HG02938 (cell line): ENCODE results near the gene REG1A.

Experiments used
- ATAC-seq: cut with Tn5 transposase; IDR thresholded peaks from one replicate; pipeline ENCODE4 v1.9.1; 2021; ENCODE audit warnings: mild to moderate bottlenecking, moderate library complexity; ENCODE audit not compliant: unreplicated experiment

Gene REG1A, protein sequence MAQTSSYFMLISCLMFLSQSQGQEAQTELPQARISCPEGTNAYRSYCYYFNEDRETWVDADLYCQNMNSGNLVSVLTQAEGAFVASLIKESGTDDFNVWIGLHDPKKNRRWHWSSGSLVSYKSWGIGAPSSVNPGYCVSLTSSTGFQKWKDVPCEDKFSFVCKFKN

DNA sequence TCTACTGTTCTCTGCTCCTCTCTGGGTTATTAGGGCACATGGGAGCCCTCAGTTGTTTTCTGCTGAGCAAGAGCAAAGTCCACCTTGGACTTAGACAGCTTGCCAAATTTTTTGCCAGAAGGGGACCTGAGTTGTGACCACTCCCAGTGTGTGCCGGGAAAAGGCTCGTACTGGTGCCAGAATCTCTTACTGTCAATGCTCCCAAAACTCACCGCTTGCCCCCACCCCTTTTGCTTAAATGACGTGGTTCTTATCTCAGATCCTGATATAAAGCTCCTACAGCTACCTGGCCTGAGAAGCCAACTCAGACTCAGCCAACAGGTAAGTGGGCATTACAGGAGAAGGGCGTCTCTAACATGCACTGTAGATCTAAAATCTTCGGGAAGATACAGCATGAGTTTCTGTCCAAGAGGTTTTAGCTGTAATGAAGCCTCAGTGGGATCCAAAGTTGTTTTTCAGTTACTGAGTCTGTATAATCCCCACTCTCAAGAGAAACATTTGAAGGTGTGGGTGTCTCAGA lies at the start of gene REG1A:
TSS of gene REG1A (plus strand) at position 295 of the 520 bp plus-strand sequence. CDS start 374 bp downstream, outside the sequence.
- no peak for ATAC-seq

DNA sequence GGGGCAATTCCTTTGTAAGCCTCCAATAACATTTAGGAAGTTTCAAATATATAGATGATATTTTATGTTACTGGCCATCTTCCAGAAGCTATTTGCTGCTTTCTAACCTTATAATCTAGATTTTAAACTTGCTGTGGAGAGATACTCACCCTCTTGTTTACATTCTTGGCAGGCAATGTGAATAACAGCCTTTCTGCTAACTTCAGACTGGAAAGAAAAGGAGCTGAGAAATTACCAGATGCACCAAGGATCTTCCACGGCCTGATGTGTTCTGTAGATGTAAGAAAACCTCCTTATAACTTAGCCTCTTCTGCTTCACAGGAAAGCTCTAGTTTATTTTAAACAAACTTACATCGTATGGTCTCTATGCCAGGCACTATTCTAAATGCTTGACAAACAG lies 49.2 kb upstream of the REG1A start:
- ATAC-seq = no peak

DNA sequence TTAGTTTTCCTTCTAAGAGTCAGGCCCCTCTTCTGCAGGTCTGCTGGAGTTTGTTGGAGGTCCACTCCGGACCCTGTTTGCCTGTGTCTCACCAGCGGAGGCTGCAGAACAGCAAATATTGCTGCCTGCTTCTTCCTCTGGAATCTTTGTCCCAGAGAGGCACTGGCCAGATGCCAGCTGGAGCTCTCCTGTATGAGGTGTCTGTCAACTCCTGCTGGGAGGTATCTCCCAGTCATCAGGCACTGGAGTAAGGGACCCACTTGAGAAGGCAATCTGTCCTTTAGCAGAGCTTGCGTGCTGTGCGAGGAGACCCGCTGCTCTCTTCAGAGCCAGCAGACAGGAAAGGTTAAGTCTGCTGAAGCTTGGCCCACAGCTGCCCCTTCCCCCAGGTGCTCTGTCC lies 37.3 kb upstream of the REG1A start:
- no peak for ATAC-seq

DNA sequence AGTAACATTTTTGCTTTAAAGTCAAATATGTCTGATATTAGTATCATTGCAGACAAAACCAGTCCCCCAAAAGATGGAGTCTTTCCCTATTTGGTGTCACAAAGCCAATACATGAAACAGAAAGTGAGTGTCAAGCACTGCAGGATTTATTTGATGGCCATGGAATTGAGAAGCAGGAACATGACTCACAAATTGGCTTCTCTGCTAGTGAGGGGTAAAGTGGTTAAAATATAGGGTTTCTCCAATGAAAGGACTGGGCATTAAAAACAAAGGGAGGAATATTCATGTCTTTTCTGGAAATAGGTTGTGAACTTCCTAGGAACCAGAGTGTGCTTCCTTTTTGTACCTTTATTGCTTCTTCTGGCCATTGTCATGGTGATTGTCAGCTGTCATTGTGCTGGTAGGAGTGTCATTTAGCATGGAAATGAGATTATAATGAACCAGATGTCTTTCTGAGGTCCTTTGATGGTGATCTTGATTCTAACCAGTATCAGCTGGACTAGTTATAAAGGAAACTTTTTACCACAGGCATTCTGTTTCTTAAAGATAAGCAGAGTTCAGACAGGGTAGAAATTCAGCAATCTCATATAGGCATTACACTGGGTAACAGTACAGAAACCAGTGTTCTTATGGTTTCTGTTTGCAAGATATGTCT lies 36.6 kb upstream of the REG1A start:
- no peak for ATAC-seq

DNA sequence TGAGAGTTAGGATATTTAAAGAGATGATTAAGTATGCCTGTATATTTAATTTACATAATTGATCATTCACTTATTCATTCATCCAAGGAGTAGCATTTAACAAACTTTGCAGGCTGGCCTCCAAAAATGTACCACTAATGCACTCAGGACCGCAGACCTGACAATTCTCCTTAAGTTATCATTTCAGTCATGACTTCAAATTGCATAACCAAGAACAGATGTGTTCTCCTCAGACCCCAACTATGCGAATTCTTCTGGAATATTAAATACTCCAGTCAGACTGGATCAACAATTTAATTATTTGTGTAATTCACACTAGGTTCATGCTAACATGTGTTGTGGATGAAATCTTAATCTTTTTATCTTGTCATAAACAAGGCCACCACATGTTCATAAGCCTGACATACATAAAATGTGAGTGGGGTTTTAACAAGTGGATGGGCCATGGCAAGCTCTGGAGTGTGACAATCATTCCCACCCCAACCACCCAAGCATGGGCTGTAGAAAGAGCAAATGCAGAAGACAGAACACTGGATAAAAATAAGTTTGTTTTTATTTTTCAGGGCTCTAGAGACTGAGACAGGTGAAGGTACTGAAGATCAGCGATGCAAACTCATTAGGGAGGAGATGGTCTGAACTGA lies 35.7 kb upstream of the REG1A start:
- ATAC-seq = no peak

DNA sequence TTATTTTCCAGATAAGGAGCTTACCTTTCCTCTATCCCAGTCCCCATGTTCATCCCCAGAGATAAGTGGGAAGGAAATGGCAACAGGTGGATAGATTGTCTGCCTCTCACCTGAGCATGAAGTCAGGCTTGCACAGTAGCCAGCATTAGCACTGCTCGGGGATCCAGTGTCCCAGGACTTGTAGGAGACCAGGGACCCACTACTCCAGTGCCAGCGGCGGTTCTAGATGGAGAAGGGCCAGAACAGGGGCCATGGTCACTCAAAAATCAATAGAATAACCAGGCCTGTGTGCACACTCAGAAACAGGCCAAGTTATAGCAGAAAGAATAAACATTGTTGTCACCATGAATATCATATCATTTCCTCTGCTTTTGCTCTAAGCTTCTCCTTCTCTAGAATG lies 34.9 kb upstream of the REG1A start:
- no peak for ATAC-seq

DNA sequence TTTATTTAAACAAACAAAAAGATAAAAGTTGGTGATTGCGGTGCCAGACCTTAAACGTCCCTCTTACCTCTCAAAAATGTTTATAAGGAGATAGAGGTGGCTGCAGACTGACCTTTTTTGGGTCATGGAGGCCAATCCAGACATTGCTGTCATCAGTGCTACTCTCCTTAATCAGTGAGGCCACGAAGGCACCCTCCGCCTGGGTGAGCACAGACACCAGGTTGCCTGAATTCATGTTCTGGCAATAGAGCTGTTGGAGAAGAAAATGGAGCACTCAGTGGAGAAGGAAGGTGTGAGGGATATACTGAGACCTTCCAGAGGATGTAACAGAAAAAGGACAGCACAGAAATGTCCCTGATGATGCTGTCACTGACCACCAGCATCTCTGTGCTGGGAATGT lies 34.0 kb upstream of the REG1A start:
- no peak for ATAC-seq

DNA sequence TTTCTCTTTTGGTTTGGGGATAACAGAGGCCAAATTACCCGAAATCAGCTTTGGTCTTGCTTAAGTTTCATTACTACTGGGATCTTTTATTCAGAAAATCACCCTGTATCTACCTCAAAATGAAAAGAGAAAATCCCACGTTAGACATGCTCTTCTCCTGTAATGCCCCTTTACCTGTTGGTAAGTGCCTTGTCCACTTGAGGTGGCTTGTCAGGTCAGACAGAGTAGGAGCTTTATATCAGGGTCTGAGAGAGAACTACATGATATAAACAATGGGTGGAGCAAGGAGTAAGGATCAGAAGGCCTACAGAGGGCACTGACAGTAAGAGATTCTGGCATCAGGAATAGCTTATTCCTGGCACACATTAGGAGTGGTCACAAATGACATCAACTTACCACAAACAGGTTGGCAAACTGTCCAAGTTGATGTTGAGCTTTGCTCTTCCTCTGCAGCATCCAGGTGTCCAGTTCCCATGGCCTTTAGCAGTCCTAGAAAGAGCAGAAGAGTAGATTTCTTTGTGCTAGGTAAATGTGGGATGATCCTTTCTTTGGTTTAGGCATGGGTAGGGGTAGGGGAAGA lies 32.4 kb upstream of the REG1A start, which contains the start of gene REG1B:
TSS of gene REG1B (minus strand) at position 209 of the 580 bp plus-strand sequence. CDS start 381 bp downstream, outside the sequence.
- ATAC-seq = no peak

DNA sequence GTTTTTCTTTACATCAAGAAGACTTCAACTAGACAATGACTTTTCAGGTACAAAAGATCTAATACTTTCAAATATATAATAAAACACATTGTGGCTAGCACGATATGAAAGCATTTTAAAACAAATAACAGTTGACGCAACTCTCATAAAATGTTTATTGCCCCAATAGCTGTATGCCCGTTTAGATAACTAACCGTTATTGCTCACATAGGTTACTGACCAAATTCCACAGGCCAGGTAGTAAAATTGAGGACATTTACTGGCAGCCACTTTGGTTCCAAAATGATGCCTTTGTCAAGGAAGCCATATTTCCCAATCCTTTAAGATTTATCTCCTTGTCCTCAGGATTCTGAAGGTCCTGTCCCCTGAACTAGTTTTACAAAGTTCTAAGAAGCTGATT lies 29.6 kb upstream of the REG1A start:
- ATAC-seq = no peak

DNA sequence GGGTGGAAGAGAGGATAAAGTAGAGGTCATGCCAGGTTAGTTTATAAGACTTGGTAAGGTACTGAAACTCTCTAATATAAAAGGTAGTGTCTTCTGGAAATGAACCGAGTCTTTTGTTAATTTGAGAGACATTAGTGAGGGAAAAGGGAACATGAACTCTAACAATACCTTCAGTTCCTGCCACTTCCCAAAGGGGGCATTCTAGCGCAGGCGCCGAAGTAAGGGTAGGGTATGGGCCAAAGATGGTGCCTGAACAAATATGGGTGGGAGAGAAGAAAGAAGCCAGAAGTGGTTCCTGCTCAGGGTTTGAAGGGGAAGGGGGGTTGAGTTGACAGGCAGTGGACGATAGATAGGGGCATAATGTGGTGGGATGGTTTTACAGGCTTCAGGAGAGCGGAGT lies 22.4 kb upstream of the REG1A start:
- ATAC-seq = no peak

DNA sequence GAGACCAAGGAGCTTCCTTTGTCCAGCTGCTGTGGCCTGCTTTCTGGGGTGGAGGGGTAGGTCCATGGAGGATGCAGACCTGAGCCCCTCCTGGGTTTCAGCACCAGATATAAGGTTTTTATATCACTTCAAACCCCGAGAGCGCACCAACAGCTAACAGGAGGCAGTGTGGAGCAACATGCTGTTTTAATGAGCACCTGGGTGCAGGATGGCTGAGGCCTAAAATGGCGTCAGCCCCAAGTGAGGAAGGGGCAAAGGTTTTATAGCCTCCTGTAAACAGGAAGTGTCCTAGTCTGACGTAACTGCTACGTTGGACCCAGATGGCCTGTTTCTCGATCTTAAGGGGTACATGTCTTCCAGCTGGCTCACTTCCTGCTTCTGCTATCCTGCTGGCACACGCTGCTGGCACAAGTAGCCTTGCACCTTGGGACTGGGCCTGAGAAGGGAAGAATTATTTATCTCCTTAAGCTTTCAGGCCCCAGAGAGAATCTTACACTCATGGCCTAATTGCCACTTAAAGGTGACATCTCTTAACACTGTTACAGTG lies 21.1 kb upstream of the REG1A start:
- no peak for ATAC-seq

DNA sequence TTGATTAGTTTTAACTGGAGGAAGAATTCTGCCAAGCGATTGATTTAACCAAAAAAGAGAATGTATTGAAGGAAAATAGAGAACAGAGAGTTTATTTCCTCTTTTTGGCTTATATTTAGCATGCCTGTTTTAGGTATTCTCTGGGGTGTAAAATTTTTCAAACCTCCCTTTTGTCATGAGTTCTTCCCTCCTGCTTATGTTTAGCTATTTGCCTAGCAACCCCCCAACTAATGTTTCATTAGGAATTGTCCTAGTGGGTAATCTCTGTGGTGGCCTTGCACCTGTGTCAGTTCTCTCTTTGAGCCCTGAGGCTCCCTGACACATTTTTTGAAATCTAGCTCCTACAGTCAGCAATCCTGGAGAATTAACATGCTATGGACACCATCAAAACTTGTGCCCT lies 20.0 kb upstream of the REG1A start:
- ATAC-seq = no peak

DNA sequence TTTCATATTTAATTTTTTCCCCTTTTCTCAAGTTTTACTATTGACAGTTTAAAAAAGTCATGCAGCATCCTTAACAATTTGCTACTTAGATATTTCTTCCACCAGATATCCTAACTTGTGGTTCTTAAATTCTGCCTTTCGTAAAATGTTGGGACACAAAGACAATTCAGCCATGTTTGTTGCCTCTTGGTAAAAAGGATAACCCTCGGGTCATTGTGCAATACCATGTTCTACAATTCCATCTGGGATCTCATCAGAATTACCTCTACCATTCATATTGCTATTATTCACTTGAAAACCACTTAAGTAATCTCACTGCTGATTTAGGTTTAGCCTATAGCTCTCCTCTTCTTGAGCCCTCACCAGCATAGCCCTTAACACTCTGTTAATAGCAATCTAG lies 19.3 kb upstream of the REG1A start:
- no peak for ATAC-seq

DNA sequence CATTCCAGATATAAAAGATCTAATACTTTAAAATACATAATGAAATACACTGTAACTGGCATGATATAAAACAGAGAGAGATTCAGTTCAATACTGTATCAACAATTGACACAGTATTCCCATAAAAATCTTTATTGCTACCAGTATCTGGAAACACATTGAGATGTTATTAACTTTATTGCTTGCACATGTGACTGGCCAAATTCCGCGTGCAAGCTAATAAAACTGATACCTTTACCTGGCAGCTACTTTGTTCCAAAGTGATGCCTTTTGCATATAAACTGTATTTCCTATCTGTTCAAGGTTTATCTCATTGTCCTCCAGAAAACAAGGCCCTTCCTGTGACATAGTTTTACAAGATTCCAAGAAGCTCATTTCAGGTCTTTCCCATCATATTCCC lies 17.1 kb upstream of the REG1A start:
- no peak for ATAC-seq

DNA sequence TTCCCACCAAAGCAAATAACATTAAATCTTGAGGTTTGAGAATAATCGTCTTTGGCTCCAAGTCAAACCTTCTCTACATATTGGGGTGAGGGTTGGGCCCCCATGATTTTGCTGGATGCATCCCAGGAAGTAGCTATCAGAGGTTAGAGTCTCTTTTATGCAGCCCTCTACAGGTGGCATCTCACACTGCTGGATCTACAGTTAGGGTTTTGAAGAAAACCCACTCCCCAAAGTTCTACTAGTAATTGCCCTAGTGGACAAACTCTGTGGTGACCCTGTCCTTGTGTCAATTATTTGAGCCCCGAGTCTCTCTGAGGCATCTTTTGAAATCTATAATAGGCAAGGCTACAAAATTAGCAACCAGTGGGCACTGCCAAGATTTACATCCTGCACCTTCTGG lies 15.0 kb upstream of the REG1A start:
- ATAC-seq = no peak

DNA sequence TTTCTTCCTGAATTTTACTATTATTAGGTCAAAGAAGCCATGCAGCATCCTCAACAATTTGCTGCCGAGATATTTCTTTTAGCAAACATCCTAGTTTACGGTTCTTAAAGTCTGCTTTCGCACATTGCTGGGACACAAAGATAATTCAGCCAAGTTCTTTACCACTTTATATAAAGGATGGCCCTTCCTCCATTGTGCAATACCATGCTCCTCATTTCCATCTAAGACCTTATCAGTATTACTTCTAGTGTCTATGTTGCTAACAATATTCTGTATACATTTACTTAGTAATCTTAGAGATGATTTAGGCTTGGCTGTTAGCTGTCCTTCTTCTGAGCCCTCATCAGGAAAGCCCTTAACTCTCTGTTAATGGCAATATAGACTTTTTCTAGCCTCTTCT lies 8.0 kb upstream of the REG1A start:
- no peak for ATAC-seq

DNA sequence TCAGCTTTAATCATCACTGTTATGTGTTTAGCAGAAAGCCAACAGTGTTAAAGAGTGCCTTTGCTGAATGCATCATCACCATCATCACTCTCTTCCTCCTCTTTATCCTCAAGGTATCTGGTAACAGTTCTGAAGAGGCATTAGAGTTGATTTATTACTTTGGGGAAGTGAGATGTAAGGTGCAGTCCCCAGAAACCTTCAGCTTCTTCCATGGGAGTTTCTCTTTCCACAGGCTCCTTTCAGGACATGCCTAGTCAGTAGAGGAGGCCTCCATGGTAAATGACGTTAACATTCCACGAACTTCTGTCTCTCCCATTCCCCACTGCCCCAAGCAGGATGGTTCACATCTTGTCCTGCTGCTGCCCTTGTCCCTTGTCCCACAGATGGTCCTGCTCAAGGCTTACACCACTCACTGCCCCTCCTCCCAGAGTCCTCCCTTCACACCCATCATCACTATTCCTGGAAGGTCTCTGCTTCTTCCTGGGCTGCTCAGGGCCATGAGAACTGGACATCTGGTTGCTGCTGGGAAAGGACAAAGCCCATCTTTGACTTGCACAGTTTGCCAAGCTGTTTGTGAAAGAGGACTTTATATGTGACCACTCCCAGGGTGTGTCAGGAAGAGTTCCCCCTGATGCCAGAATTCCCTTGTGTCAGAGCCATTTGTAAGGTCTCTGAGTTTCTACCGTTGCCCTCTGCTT lies 5.3 kb upstream of the REG1A start:
- ATAC-seq = no peak

DNA sequence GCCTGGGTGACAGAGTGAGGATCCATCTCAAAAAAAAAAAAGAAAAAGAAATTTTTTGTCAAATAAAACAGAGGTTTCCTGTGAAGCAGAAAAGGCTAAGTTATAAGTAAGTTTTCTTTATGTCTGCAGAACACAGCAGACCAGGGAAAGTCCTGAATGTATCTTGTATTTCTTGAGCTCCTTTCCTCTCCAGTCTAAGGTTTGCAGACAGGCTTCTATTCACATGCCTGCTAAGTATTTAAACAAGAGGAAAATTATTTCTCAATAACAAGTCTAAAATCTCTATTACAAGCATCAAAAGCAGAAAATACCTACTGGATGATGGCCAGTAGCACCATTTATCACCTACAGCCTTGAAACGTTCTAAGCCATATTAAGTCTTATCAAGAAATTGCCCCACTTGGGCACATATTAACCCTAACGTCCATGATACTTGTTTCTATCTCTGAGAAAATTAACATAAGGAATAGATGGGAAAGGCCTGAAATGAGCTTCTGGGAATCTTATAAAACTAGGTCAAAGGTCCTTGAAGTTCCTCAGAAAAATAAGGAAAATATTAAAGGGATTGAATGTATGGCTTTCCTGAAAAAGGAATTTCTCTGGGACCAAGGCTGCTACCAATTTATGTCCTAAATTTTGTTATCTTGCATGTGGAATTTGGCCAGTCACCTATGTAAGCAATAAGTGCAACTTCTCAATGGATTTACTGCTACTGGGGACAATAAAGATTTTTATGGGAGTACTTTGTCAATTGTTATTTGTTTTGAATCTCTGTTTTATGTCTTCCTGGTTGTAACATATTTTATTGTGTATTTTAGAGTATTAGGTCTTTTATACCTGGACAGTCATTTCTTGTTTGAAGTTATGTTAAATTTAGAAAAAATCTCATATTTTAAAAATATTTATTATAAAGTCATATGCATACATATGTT lies 3.0 kb upstream of the REG1A start:
- ATAC-seq = no peak

DNA sequence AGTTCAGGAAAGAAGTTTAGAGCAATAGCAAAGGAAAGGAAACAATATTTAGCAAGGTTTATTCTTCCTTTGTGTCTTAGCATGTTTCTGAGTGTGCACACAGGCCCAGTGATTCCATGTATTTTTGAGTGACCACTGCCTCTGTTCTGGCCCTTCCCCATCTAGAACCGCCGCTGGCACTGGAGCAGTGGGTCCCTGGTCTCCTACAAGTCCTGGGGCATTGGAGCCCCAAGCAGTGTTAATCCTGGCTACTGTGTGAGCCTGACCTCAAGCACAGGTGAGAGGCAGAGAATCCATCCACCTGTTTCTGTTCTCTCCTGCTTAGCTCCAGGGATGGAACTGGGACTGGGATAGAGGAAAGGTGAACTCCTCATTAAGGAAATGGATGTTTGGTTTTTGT lies 2.4 kb downstream of the REG1A start:
- ATAC-seq = no peak
